Measurements from ENCODE around the gene ETV6. TPM values are rescaled to one million over a fixed set of nuclear protein-coding genes. Genes with fewer than 3 reads are reported as not detected.

ETV6 gene
- total and polyA plus RNA-seq, 2 of the 8 experiments (the other 6 are each of a cell fraction or from before 2014, with no cell fraction given), result 5.5 to 23.9 TPM

DNA sequence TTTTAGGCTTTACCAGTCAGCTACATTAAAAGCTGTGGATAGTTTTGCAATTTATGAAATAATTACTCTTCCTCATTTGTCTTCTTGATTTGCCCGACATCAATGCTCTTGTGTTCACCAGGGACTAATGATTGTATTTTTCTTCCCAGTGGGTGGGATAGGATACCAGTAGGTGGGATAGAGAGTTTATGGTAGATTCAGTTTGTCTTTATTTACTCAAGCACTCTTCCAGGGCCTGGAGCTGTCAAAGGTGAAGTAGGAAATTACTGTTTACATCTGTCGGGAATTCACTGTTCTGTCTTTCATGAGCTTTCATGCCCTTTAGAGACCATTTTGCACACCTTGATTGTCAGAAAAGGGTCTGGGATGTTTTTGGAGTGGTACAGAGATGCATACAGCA, 36.6 kb downstream of the ETV6 start:
- Histone ChIP-seq H2AK5ac (ENCODE audit: low read depth, low read length) (no peak overlapping the region), H3K23me2 (ENCODE audit: low read depth, low read length) (no peaks in the 10 kb centered on the region), H4K8ac (ENCODE audit: extremely low read depth, insufficient read depth, low read length) (no peak overlapping the region), H3K9ac (replicated peaks in 1 of 4; ENCODE audit: extremely low read depth in 1 of 4, low read depth in 3 of 4, low read length in 3 of 4) (no peak overlapping the region), H2BK120ac (replicated peaks; ENCODE audit: low read depth, low read length) (no peak overlapping the region), H3K14ac (ENCODE audit: insufficient read length) (no peak overlapping the region), H3K9me3 (ENCODE audit: insufficient read depth in 2 of 2, low read depth in 1 of 2, low read length in 1 of 2) (no peaks in the 10 kb centered on the region), H3K4me3 (ENCODE audit: extremely low read depth in 1 of 4, insufficient read depth in 2 of 4, low read depth in 3 of 4, low read length in 4 of 4) (no peak overlapping the region), H3K27ac (ENCODE audit: low read depth, low read length) (no peak overlapping the region), H4K91ac (replicated peaks; ENCODE audit: insufficient read length, low read length) (no peak overlapping the region), H3K79me2 (ENCODE audit: control insufficient read depth in 1 of 2, insufficient read depth in 2 of 2, low read length in 2 of 2) (peaks cover 0 to 12% of the 10 kb centered on the region in 2 experiments; a peak in 2 of 4 replicates), H2BK5ac (ENCODE audit: low read depth, low read length) (no peak overlapping the region), H4K20me1 (replicated peaks in 1 of 2; ENCODE audit: control insufficient read depth in 1 of 2, insufficient read depth in 2 of 2, low read length in 2 of 2) (peaks cover 0 to 3% of the 10 kb centered on the region in 2 experiments), H3K27me3 (replicated peaks in 1 of 4; ENCODE audit: control insufficient read depth in 3 of 4, extremely low read depth in 1 of 4, insufficient read depth in 3 of 4, low read length in 3 of 4) (no peaks in the 10 kb centered on the region; a peak in 1 of 7 replicates), H2AFZ (ENCODE audit: low read length) (no peak overlapping the region), H3K79me1 (ENCODE audit: low read depth, low read length) (no peaks in the 10 kb centered on the region; the same call in 1 of the 2 replicates), H3K56ac (replicated peaks; ENCODE audit: insufficient read length, low read depth, low read length) (no peak overlapping the region), H3K18ac (ENCODE audit: extremely low read depth, low read length) (no peak overlapping the region), H3K4me1 (replicated peaks in 1 of 4; ENCODE audit: control insufficient read depth in 3 of 4, insufficient read depth in 4 of 4, low read length in 3 of 4) (peaks cover 0 to 4% (median 1%) of the 10 kb centered on the region in 4 experiments; a peak in 3 of 7 replicates), H4K5ac (ENCODE audit: insufficient read length, low read depth, low read length) (no peak overlapping the region), H3K4ac (replicated peaks; ENCODE audit: insufficient read length, low read depth, low read length) (no peak overlapping the region), H3K36me3 (ENCODE audit: control insufficient read depth in 2 of 4, insufficient read depth in 4 of 4, low read length in 3 of 4) (no peaks in the 10 kb centered on the region), H2BK15ac (ENCODE audit: low read length) (no peak overlapping the region), H3K23ac (ENCODE audit: insufficient read length) (no peak overlapping the region), H3K4me2 (ENCODE audit: insufficient read depth in 1 of 2, low read depth in 2 of 2, low read length in 2 of 2) (no peak overlapping the region), H2BK20ac (ENCODE audit: low read length) (no peak overlapping the region), H2BK12ac (ENCODE audit: low read depth, low read length) (no peak overlapping the region)
- ChIA-PET CTCF (ENCODE audit: partially characterized antibody) (interaction anchor here (0.6 to 1.5 kb wide), 2 partner anchors 9 to 204 kb away, joined by 4 to 7 read pairs; no protein-coding TSS in a partner anchor), POLR2A (ENCODE audit: partially characterized antibody) (interaction anchor here (0.6 to 1.5 kb wide), 2 partner anchors 21 to 37 kb away, joined by 3 read pairs; no protein-coding TSS in a partner anchor)
- WGBS, 2 experiments (ENCODE audit: extremely low coverage in 1 of 2, insufficient coverage in 1 of 2, insufficient read length in 1 of 2, insufficient replicate concordance in 2 of 2, low coverage in 1 of 2, low lambda C conversion rate in 2 of 2, missing lambda C conversion rate in 1 of 2), result 88% methylated on average over 2 of the region's 2 CpGs; no CpG with 5 or more reads in 1 of the 2 experiments
- FAIRE-seq (no peak), DNase-seq (ENCODE audit: low read depth in 1 of 2, low spot score in 2 of 2) (no peak)
- no peak for TF ChIP-seq SIN3A (conservative IDR thresholded peaks at IDR 0.05 in 1 of 2, IDR thresholded peaks at IDR 0.05 in 1 of 2; ENCODE audit: low read depth in 1 of 2, low read length in 2 of 2)
- no peak for TF ChIP-seq CTBP2 (IDR thresholded peaks at IDR 0.05; ENCODE audit: borderline replicate concordance, insufficient read depth, insufficient read length, low read length)
- TF ChIP-seq CBX8 (IDR thresholded peaks at IDR 0.05; ENCODE audit: borderline replicate concordance, low read depth, low read length), result no peak
- no peak for TF ChIP-seq POU5F1 (IDR thresholded peaks at IDR 0.05; ENCODE audit: low read depth, low read length)
- no peak for TF ChIP-seq CBX5 (IDR thresholded peaks at IDR 0.05; ENCODE audit: low read depth, low read length)
- no peak for TF ChIP-seq TCF12 (IDR thresholded peaks at IDR 0.05; ENCODE audit: low read depth, low read length)
- no peak for TF ChIP-seq RAD21 (IDR thresholded peaks at IDR 0.05 in 1 of 2, conservative IDR thresholded peaks at IDR 0.05 in 1 of 2; ENCODE audit: low read depth in 2 of 2, low read length in 2 of 2)
- TF ChIP-seq SUZ12 (IDR thresholded peaks at IDR 0.05; ENCODE audit: low read length), result no peak
- TF ChIP-seq CEBPB (IDR thresholded peaks at IDR 0.05; ENCODE audit: low read depth, low read length), result no peak
- TF ChIP-seq SAP30 (IDR thresholded peaks at IDR 0.05; ENCODE audit: insufficient read depth, insufficient replicate concordance, low read length), result no peak

Data from H1 (cell line).